ENCODE results near the gene PANK4.
A peak's percentile ranks its signal among the peaks of the same experiment; 100 is the strongest.
"Not testable (repeated sequence)": the region's sequence is repeated elsewhere in the genome, so short reads cannot be mapped to it uniquely, and the experiment has no call there.

The PANK4 gene

DNA sequence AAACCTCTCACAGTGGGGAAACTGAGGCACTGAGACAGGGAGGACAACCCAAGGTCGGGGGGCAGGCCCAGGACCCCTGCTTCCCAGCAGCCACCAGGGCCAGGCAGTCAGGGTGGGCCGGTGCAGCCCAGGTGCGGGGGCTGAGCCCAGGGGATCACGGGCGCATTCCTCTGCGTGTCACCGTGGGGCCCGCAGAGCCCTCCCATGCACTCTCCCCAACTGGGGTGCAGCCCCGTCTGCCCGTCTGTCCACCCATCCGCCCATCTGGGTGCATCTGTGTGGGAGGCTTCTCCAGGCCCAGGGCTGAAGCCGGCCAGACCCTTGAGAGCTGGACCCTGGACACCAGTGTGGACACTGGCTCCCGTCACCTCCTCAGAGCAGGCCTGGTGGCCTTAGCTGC, 53.2 kb downstream of the PANK4 start:
- no peak for DNase-seq

DNA sequence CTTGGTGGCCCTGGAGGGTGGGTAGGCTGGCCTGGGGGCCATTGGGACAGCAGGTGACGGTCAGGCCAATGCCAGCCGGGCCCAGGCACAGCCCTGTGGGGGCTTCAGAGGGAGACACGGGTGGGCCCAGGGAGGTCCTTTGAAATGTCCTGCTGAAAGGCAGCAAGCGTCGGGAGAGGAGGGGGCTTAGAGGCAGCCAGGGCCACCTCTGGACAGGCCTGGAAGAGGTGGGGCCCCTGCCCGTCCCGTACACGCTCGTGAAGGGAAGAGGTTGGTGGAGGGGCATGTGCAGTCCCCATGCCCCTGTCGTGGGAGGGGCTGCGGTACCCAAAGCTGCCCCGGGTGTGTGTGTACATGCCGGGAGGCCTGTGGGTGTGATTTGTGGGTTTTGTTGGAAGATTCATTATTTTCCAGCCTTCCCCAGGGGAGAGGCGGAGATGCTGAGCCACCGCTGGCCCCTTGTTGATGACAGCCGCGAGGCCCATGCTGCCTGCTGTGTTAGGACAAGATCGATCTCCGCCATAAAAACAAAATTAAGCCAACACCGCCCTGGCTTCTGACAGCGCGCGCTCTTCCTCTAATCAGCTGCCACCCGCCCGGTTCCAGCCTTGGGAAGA, 53.7 kb downstream of the PANK4 start:
- DNase-seq: no peak

DNA sequence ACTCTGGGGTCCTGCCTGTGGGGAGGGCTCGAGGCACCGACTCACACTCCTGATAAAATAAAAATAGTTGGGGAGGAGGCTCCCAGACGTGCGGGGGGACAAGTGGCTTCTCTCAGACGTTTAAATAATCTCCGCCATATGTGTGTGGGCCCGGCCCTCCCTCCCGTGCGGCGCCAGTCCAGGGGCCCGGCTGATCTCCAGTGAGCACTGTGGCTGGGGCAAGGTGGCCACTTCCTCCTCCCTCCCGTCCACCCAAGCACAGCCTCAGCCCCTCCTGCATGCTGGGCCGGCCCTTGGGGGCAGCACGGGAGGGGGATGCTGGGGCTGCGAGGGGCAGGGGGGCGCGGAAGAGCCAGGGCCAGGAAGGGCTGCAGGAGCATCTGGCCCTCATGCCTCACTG, 54.3 kb downstream of the PANK4 start:
- DNase-seq: no peak

DNA sequence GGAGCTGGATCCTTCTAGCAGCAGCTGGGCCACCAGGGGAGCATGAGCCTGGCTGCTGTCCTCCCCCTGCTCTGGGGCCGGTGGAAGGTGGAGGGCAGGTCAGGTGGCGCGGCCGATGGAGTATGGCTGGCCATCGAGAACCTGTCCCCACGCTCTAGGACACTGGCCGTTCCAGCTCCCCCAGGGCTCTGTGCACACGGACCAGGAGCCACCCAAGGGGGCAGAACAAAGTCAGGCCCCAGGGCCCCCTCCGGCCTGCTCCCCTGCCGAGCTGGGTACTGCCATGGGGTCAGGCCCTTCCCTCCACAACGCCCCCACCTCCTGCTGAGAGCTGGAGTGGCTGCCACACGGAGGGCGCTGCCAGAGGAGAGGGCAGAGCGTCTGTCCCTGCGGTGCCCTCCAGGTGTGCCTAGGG, 54.8 kb downstream of the PANK4 start:
- no peak for DNase-seq

DNA sequence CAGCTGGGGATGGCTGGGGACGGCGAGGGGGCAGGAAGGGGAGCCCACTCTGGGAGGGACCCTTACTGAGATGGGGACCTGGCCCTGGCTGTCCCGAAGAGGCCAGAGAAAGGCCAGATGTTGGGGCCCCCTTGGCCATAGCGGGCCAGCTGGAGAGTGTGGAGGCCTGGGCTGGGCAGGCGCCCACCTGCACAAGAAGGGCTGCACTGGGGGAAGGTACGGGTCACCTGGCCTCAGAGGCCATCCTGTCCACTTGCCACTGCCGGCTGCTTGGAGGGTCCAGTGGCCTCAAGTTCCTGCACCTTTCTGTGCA, 55.3 kb downstream of the PANK4 start:
- DNase-seq: no peak

DNA sequence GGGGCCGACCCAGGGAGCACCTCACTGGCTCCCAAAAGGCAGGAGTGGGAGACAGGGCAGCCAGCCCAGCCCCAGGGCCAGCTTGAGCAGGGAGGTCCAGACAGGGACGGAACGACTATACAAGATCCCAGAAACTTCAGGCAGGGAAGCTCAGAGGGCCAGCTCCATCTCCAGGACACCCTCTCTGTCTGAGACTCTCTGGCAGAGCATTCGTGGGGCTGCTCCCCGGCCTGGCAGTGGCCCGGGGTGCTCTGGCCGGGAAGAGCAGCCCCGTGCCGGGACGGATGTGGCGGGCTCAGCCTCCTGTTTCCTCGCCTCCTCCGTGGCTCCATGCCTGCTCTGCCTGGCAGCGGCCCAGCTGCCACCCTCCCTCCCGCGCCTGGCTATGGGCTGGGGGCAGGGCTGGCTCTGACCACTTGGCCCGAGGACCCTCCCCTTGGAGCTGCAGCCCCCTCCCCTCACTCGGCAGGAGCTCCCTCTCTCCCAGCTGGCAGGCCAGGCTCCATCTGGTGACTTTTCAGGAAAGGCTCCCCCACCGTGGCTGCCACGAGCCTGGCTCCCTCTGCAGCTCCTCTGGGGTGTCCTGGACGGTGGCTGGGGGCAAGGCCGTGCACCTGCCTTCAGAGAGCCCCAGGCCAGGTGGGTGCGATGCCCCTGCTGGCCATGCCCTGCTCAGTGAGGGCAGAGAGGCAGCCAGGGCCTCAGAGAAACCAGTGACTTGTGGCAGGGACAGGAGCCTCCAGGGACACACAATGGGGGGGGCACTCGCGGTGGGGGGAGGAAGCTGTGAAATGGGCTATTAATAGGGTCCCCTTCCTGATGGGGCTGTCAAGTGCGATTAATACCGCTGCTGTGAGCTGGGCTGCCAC, 55.9 kb downstream of the PANK4 start:
- DNase-seq: no peak

DNA sequence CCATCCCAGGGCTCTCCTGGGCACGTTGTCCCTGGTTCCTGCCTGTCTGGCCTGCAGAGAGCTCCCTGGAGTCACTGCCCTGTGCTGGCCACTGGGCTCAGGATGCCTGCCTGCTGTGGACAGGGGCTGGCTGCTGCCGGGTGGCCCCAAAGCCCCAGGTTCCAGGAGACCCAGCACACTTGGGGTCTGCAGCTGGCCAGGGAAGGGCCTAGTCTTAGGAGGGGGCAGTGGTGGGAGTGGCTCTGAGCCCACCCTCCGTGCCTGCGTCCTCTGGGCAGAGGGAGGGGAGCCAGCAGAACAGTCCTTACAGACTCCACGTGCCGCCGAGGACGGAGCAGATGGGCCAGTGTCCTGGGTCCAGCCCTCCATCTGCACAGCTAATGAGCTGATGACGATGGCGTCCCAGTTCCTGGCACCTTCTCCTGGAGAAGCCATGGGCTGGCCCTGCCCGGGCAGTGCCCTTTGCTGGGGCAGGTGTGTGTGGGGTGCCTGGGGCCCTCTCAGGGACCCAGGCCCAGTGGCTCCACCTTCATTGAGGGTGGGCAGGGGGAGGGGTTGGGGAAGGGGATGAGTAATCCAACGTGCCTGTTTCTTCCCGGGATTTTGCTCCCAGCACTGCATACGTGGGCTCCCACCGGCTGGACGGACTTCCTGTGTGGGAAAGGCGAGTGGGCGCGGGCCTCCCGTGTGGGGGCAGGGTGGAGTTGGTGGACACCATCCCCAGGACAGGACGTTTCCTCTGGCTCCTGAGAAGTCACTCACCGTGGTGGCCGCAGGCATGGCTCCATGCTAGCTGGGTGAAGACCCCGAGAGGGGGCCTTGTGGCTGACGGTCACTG, 57.1 kb downstream of the PANK4 start:
- DNase-seq: no peak

DNA sequence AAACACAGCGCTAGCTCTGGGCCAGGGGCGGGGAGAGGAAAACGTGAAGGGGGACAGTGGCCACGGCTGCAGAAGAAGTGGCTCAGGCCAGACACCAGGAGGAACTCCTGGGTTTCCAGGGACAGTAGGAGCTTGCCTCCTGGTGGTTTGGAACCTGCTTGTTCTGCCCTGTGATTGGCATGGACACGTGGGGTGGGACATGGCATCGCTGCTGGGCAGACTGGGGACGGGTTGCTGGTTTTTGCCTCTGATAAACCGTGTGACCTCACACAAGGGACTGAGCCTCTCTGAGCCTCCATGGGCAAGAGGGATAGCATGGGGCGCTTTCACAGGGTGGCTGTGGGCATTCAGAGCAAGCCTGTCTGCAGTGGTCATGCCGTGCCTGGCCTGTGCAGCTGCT, 57.9 kb downstream of the PANK4 start:
- no peak for DNase-seq

DNA sequence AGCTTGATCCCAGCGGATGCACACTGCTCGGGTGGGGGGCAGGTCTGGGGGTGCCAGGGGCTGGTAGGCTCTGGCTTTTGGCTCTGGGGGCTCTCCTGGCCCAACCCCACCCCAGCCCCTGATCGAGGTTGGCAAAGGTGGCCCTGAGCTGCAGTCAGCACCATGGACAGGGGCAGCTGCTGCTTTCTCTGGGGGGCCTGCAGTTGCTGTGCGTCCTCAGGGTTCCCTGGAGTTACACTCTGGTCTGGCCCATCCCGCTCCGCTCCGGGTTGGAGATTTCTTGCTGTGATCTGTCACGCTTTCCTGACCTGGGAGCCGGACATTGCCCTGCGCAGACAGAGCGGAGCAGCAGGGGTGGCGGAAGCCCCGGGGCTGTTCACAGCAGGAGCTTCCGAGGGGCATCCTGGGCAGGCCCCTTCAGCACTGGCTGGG, 58.3 kb downstream of the PANK4 start:
- DNase-seq: peak; percentile 62

DNA sequence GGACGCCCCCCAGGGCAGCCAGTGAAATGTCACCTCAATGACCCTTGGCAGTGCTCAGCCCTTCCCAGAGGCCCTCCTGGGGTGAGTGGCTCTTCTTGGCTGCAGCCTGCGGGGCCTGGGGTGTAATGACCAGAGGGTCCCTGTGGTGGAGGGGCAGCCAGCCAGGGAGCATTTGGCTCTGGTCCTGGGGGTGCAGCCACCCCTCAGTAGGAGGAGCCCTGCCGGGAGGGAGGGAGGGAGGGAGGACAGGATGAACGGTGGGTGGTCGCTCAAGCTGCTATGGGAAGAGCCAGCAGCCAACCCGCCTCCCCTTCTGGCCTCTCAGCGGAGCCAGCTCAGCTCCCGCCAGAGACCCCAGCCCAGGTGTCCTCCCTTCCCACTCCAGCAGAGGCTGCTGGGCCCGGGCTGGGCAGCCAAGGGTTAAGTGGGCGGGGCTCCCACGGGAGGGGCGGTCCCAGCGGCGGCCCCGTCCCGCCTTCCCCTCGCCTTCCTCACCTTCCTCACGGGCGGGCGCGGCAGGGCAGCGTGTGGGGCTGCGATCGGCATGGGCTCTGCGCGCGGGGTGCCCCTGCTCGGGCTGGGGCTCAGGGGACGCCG, 59.3 kb downstream of the PANK4 start:
- DNase-seq: peak; percentile 47

DNA sequence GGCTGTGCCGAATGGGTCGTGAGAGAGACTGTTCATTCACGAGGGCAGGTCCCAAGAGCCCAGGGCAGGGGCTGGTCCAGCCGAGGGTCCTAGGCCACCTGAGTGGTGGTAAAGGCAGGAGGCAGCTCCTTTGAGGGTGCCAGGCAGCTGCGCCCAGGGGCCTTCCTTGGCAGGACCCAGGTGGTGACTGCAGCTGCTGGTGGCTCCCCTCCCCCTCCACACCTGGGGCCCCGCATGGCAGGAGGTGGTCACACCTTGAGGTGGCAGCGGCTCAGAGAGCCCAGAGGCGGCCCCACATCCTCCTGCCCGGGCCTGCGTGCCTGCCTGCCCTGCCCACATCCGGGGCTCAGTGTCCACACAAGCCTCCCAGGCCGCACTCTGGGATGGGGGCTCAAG, 60.1 kb downstream of the PANK4 start:
- no peak for DNase-seq

DNA sequence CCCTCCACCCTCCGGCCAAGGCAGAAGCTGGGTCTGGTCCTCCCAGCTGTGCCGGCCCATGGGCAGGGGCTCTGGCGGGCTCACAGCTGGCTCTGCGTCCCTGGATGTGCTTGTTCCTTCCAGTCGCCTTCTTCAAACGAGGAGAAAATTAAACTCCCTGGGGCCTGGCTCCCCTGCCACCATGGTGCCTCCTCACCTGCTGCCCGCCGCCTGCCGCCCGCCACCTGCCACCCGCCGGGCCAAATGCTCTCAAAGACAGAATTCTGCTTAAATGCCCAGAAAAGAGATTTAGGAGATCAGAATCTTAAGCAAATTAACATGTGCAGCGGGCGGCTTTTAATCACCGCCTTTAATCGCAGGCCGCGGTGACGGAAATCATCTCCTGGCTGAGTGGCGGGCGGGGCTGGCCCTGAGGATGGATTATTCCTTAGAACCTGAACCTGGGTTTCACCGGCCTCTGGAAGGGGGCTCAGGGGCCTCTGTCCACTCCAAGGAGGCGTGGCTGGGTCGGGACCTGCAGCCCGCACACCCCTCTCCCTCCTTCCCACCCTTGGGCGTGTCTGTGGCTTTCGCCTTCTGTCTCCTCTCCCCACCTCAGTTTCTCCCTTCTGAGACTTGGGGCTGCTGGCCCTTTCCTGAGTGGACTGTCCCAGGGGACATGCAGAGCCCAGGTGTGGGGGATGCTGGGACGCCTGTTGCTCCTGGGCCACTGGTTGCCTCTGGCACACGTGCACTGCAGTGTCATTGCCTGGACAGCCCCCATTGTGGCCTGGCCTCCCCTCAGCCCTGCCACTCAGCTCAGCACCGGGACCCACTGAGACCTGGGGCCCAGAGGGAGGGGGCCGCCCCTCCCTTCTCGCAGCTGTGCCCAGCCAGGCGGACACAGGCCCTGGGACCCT, 60.8 kb downstream of the PANK4 start:
- DNase-seq: no peak

DNA sequence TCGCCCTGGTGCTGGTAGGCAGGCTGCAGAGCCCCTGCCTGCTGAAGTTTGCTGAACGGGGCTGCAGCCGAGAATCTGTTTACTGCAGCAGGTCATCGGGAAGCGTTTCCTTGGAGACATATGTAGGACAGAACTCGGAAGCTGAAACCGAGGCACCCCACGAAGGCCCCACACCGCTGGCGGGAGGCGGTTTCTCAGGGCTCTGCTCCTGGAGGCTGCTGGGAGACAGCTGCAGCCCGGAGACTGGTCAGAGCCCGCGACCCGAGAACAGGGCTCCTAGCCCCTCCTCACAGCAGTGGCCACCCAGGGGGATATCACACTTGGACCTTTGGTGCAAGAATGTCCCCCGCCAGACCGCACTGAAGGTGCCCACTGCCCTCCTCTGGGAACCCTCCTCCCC, 63.0 kb downstream of the PANK4 start:
- DNase-seq: no peak

DNA sequence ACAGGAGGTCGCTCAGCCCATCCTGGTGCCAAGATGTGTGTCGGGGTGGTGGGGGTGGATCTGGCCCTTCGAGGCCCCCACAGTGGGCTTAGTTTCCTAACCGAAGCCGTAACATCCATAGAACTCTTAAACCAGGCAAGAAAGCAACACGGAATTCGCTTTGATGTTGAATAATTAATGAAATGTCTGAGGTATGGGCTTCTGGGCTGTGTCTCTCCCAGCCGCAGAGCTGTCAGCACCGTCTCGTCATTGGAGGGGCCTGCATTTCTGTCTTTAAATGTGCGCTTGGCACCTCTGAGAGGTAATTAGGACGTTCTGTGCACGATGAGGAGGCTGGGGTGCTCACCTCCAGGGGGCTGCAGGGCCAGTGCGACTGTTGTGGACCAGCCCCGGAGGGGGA, 63.6 kb downstream of the PANK4 start:
- no peak for DNase-seq

DNA sequence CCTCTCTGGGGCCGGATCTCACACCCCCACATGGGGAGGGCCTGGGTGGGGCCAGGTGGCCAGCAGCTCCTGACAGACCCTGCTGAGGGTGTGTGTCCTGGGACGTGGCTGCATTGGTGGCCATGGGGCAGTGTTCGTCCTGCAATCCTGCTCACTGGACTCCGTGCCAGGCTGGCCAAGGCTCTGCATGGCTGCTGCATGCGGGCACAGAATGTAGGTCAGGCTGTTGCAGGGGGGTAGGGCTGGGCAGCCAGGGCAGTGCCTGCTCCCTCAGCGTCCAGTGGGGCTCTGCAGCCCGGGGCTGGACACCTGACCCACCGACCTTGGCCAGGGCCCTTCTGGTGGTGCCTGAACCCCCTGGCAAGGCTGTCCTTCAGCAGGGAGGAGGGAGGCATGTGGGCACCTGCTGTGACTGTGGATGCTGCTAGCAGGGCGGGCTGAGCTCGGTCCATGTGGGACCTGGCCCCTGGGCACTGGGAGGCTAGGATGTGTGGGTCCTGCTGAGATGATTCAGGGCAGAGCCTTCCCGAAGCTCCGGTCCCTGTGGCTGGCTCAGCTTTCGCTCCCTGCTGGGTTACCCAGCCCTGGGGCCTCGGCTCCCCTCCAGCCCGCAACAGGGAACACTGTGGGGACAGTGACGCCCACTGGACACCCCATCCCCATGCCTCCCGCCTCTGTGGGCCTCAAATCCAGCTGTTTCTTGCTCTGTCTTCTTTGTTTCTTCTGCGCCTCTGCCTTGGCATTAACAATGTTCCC, 65.2 kb downstream of the PANK4 start:
- DNase-seq: no peak

DNA sequence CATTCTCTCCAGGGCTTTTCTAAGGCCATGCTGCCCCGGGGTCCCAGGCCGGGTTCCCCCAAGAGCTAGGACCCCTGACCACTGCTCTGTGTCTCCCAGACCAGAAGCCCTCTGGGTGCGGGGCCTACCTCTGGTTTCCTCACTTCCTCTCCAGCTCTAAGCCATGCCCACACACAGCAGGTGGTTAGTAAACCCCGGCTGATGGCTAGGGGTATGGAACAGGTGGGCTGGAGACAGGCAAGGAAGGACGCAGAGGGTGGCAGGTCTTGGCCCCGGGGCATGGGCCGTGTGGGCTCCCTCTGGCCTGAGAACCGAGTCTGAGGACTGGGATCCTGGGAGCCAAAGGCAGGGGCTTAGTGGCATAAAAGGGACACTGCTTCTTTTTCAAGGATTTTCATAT, 66.2 kb downstream of the PANK4 start:
- DNase-seq: no peak

DNA sequence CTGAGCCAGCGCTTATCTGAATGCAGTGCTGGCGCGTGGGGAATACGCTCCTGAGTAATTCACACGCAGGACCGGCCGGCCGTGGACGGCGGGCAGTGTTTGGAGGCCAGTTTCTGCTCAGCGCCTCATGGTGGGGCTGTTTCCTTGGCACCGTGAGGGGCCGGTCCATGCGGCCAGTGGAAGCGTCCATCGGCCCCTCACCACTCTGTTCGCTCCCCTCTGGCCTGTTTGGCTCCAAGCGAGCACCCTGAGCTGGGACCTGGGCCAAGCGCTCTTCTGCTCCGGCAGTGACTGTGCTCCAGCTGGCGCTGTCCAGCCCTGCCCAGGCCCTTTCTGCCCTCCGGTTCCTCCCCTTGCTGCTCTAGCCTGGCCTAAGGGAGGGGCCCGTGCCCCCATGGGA, 66.6 kb downstream of the PANK4 start:
- no peak for DNase-seq

DNA sequence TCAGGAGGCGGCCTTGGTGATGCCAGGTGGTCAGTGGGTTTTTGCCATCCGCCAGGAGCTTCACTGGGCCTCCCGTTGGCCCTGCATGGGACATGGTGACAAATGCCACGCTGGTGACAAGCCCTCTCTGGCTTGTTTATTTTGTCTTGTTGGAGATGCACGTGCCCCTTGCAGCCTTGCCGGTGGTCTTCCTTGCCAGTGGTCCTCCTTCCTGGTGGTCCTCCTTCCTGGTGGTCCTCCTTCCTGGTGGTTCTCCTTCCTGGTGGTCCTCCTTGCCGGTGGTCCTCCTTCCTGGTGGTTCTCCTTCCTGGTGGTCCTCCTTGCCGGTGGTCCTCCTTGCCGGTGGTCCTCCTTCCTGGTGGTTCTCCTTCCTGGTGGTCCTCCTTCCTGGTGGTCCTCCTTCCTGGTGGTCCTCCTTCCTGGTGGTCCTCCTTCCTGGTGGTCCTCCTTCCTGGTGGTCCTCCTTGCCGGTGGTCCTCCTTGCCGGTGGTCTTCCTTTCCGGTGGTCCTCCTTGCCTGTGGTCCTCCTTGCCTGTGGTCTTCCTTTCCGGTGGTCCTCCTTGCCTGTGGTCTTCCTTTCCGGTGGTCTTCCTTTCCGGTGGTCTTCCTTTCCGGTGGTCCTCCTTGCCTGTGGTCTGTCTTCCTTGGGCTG, 67.2 kb downstream of the PANK4 start:
- DNase-seq: not testable (repeated sequence)

DNA sequence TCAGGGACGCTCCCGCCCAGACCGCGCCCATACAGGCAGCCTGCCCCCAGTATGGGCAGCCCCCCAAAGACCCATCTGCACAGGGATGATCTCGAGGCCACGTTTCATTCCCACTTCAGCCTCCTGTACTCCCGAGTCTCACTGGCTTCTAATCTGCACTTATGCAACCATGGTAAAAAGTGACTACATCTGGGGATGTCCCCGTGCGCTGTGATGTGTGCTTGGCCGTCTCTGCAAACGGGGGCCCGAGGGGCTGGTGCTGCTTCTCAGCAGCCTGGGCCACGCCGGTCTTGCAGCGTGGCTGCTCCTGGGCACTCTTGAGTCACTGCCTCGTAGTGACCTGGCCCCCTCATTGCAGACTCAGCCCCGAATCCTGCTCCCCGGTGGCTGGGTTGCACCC, 67.7 kb downstream of the PANK4 start:
- no peak for DNase-seq

All from activated T-cell treated with anti-CD3 and anti-CD28 coated beads, Interleukin-2, amount 50 U/mL, for 1 hour (primary cell).